GM12874 (cell line): Measurements from ENCODE around the gene ANKRD44.

Experiments
- CTCF ChIP-seq: IDR thresholded peaks from 2 replicates; pipeline ENCODE4 v1.5.1; 2011; ENCODE audit warnings: low read depth, mild to moderate bottlenecking, control low read depth, low read length, moderate library complexity; ENCODE audit not compliant: insufficient read depth

ANKRD44 gene

GRCh38 chr2:197200051-197200761 lies 110.4 kb downstream of the ANKRD44 start:
- no peak for TF ChIP-seq CTCF

DNA sequence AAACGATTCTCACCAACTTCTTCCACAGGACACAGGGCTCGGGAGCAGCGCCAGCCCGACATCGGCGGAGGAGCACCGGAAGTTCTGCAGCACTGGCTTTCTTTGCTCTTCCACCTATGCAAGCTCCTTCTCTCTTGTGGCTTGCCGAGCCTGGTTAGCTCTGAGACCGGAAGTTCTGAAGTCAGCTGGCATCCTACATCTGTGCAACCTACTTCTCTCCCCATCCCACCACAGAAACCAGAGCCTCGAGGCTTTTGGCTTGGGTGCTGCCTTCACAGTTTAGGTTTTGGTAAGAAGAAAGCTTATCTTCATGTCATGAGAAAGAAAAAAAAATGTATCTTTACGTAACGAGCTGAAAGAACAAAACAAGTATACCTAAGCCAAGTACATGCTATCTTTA lies 111.7 kb downstream of the ANKRD44 start:
- TF ChIP-seq CTCF = no peak

GRCh38 chr2:197197895-197198311 lies 112.7 kb downstream of the ANKRD44 start:
- no peak for TF ChIP-seq CTCF

- no peak for TF ChIP-seq CTCF
Observed at GRCh38 chr2:197196541-197197180, 113.9 kb downstream of the ANKRD44 start.

DNA sequence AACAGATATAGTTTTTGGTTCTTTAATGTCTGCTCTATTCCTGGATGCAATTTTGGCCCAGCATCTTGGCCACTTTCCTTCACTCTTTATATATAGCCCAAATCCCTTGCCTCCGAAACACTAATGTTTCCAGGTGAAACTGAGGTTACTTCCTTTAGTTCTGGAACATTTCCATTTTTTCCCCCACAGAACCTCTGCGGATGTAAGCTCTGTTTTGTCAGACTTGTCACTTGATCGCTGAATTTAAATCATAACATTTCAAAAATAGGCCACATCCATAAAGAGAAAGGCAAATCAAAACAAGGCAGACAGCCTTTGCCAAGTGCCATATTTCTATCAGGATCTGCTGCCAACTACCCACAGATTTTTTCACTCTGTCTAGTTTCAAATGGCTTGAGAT lies 115.1 kb downstream of the ANKRD44 start:
- TF ChIP-seq CTCF = no peak

- no peak for TF ChIP-seq CTCF
Observed at GRCh38 chr2:197191940-197192322, 118.6 kb downstream of the ANKRD44 start.

GRCh38 chr2:197191177-197191939 lies 119.2 kb downstream of the ANKRD44 start:
- TF ChIP-seq CTCF = peak; percentile 21; the same call in 1 of the 2 replicates
